NCI-H2029 (cell line): ENCODE measurements around the gene CRYGD.
A peak's percentile ranks its signal among the peaks of the same experiment; 100 is the strongest.
"Not testable (repeated sequence)": the region's sequence is repeated elsewhere in the genome, so short reads cannot be mapped to it uniquely, and the experiment has no call there.

ENCODE experiments used
- DNase-seq: peaks from one replicate; lab custom pipeline; 2025; lab: John Stamatoyannopoulos, UW

The CRYGD gene

DNA sequence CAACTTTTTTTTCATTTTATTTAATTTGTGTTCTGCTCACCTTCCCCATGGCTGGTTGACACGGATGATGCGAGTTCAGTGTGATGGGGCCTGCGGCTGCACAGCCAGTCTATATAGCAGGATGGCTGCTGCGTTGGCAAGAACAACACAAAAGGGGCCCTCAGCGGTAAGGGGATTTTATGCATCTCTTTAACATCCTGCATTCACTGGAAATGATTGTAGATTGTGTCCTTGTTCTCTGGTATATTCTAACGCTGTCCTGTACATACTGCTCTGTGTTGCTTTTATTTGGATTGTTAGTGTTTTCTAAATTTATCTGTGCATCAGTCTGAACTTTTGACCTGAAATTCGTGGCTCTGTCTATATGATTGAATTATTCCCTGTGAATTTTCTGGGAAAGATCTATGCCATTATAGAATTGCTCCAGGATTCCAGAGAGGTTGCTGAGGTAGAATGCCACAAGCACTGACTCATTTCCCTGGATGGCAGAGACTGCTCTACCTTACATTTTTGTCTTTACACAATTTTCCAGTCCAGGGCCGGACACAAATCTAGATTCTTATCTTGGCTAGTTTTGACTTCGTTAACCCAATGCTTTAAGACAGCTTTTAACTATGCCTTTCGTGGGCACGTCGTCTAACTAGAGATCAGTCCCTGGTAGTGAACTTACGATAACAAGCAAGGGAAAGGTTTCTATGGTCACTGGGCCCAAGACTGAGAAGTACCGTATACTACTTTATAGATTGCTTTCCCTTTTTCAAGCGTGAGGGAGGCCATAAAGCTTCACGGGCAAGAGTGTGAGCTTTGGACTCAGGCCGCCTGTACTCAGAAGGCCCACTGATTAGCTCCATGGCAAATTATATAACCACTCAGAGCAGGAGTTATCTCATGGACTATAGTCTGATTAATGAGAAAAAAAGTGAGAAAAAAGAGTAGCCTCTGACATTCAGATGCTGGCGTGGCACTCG lies 5.7 kb upstream of the CRYGD start, which contains the start of gene CRYGC:
Gene CRYGC (minus strand): TSS at position 85 of the 968 bp plus-strand sequence. CDS start 36 bp downstream, at position 49.
- no peak for DNase-seq

- DNase-seq: no peak
Measured at GRCh38 chr2:208128136-208128535, 3.8 kb upstream of the CRYGD start.

DNA sequence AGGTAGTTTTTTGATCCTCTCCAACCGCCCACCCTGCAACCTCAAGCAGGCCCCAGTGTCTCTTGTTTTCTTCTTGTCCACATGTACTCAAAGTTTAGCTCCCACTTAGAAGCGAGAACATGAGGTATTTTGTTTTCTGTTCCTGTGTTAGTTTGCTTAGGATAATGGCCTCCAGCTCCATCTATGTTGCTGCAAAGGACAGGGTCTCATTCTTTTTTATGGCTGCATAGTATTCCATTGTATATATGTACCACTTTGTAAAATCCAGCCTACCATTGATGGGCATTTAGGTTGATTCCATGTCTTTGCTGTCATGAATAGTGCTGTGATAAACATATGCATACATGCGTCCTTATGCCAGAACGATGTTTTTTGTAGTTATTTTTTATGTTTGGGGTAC lies 2.8 kb upstream of the CRYGD start:
- no peak for DNase-seq

DNA sequence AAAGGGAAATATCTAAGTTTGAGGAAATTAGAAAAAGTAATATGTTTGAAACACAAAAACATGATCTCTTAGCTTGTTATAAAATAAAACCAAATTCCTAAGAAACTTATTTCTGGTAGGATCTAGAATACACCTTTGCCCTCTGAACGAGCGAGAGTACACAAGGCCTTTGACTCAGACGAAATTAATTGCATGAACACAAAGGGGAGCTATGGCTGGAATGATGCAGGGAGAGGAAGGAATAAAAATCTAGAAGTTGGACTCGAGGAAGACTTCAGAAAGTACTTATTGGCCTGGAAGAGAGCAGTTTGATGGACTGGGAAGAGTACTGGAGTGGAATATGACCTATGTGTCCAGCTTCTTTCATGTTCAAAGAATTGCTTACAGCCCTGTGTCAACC lies 927 bp upstream of the CRYGD start:
- no peak for DNase-seq

GRCh38 chr2:208122248-208122647 lies 2.1 kb downstream of the CRYGD start:
- no peak for DNase-seq

GRCh38 chr2:208118918-208119317 lies 5.4 kb downstream of the CRYGD start:
- no peak for DNase-seq

DNA sequence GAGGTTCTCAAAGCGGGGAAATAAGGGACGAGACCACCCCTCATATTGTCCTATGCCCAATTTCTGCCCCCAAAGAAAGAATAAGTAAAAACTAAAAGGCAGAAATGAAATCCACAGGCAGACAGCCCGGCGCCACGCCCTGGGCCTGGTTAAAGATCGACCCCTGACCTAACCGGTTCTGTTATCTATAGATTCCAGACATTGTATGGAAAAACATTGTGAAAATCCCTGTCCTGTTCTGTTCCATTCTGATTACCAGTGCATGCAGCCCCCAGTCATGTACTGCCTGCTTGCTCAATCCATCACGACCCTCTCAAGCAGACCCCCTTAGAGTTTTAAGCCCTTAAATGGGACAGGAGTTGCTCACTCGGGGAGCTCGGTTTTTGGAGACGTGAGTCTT lies 6.9 kb downstream of the CRYGD start:
- not testable (repeated sequence) for DNase-seq

GRCh38 chr2:208112969-208113368 lies 11.4 kb downstream of the CRYGD start:
- DNase-seq: peak; percentile 73

GRCh38 chr2:208112273-208112745 lies 12.0 kb downstream of the CRYGD start:
- not testable (repeated sequence) for DNase-seq

- DNase-seq: no peak
Measured at GRCh38 chr2:208103616-208104015, 20.7 kb downstream of the CRYGD start.

GRCh38 chr2:208101716-208102631 lies 22.4 kb downstream of the CRYGD start:
- DNase-seq: no peak

- DNase-seq: no peak
Measured at GRCh38 chr2:208099682-208100470, 24.4 kb downstream of the CRYGD start.

- not testable (repeated sequence) for DNase-seq
Measured at GRCh38 chr2:208098701-208099100, 25.6 kb downstream of the CRYGD start.

- no peak for DNase-seq
Measured at GRCh38 chr2:208098267-208098666, 26.1 kb downstream of the CRYGD start.

GRCh38 chr2:208097801-208098200 lies 26.5 kb downstream of the CRYGD start:
- no peak for DNase-seq

GRCh38 chr2:208097313-208097712 lies 27.0 kb downstream of the CRYGD start:
- DNase-seq: no peak

DNA sequence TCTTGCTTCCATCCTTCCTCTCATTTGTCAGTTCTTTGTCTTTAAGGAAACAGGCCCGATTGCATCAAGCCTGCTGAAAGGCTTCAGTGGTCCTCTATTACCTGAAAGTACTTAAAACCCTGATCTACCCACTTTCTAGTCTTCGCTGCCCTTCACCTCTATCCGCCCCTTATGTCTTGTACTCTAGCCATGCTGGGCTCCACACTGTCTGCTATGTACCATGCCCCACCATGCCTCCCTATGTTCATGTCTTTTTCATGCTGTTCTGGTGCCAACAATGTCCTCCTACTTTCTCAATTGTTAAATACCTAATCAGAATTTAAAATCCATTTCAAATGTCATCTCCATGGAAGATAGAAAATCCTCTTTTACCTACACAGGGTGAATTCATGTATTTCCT lies 28.2 kb downstream of the CRYGD start:
- DNase-seq: no peak

DNA sequence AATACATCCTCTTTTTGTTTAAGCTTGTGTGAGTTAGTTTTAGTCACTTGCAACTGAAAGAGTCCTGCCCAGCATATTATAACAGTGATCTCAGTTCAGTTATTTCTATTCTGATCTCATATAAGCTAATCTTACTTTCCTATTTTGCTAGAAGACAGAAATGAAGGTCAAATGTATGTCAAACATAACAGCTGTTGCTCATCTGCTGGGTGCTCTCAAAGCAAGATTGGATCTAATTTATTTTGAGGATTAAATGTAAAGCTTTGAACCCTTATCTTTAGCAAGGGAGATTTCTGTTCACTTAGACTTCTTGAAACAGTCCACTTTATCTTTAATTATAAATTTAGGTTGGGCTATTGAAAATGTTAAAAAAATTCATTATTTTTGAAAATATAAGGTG lies 31.2 kb downstream of the CRYGD start:
- no peak for DNase-seq

DNA sequence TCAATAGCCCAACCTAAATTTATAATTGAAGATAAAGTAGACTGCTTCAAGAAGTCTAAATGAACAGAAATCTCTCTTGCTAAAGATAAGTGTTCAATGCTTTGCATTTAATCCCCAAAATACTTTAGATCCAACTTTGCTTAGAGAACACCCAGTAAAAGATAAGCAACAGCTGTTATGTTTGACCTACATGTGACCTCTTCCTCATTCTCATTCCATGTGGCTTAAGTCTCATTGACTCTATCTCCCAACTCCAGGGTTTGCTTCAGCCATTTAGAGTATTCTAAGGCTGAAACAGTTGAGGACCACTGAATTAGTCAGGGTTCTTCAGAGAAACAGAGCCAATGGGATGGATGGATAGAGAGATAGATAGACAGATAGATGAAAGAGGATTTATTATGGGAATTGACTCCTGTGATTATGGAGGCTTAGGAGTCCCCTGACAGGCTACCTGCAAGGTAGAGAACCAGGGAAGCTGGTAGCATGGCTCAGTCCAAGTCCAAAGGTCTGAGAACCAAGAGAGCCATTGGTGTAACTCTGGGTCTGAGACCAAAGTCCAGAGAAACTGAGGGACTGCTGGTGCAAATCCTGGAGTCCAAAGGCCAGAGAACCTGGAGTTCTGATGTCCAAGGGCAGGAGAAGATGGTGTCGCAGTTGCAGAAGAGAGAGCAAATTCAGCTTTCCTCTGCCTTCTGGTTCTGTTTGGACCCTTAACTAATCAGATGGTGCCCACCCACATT lies 32.1 kb downstream of the CRYGD start:
- no peak for DNase-seq

GRCh38 chr2:208090420-208090819 lies 33.9 kb downstream of the CRYGD start:
- DNase-seq: no peak

- no peak for DNase-seq
Measured at GRCh38 chr2:208086029-208086428, 38.3 kb downstream of the CRYGD start.
